HG02840 (cell line): ENCODE data around the gene PRXL2A.
"Not testable (repeated sequence)": the region's sequence is repeated elsewhere in the genome, so short reads cannot be mapped to it uniquely, and the experiment has no call there.

ENCODE experiments used
- ATAC-seq: cut with Tn5 transposase; IDR thresholded peaks from one replicate; pipeline ENCODE4 v1.9.1; 2021; ENCODE audit warnings: mild to moderate bottlenecking, moderate library complexity, moderate number of reproducible peaks; ENCODE audit not compliant: unreplicated experiment, low FRiP score

The PRXL2A gene

GRCh38 chr10:80473096-80473657 is 64.8 kb downstream of the PRXL2A start:
- ATAC-seq = no peak

- no peak for ATAC-seq
Observed at GRCh38 chr10:80473692-80474596, 65.6 kb downstream of the PRXL2A start.

- ATAC-seq = no peak
Observed at GRCh38 chr10:80474597-80474910, 66.2 kb downstream of the PRXL2A start.

GRCh38 chr10:80474941-80475340 is 66.6 kb downstream of the PRXL2A start:
- no peak for ATAC-seq

GRCh38 chr10:80475641-80476040 is 67.3 kb downstream of the PRXL2A start:
- ATAC-seq = not testable (repeated sequence)

GRCh38 chr10:80476685-80477084 is 68.3 kb downstream of the PRXL2A start:
- no peak for ATAC-seq

- ATAC-seq = no peak
Observed at GRCh38 chr10:80477813-80478212, 69.5 kb downstream of the PRXL2A start.

- ATAC-seq = not testable (repeated sequence)
Observed at GRCh38 chr10:80480373-80480772, 72.0 kb downstream of the PRXL2A start.

- ATAC-seq = no peak
Observed at GRCh38 chr10:80480852-80481251, 72.5 kb downstream of the PRXL2A start.

GRCh38 chr10:80484243-80484642 is 75.9 kb downstream of the PRXL2A start:
- ATAC-seq = no peak

GRCh38 chr10:80484676-80485075 is 76.3 kb downstream of the PRXL2A start:
- ATAC-seq = no peak

- ATAC-seq = no peak
Observed at GRCh38 chr10:80485076-80485945, 77.0 kb downstream of the PRXL2A start.

- no peak for ATAC-seq
Observed at GRCh38 chr10:80485946-80486764, 77.8 kb downstream of the PRXL2A start.
